Loucy (cell line): Measurements from ENCODE around the gene PLPP7.
"Not testable (repeated sequence)": the region's sequence is repeated elsewhere in the genome, so short reads cannot be mapped to it uniquely, and the experiment has no call there.

Source experiments
- H2AFZ ChIP-seq: fragments of 200-600 bp; sonication (generic); 2 replicates; pipeline ENCODE4 v1.6.0; 2016; ENCODE audit warnings: antibody characterized with exemption, mild to moderate bottlenecking, low read length, moderate library complexity
- H3F3A ChIP-seq: fragments of 200-600 bp; 2 replicates; pipeline ENCODE4 v1.6.0; 2016; ENCODE audit warnings: antibody characterized with exemption, low read depth, mild to moderate bottlenecking
- H3K27me3 ChIP-seq: fragments of 200-600 bp; sonication (generic); 2 replicates; pipeline ENCODE4 v1.6.1; 2014; ENCODE audit warnings: low read length, mild to moderate bottlenecking; ENCODE audit not compliant: insufficient read depth, poor library complexity, severe bottlenecking
- H3K36me3 ChIP-seq: fragments of 200-600 bp; sonication (generic); 2 replicates; pipeline ENCODE4 v1.6.1; 2016; ENCODE audit warnings: low read length; ENCODE audit not compliant: insufficient read depth
- H3K4me1 ChIP-seq: fragments of 200-600 bp; sonication (generic); 2 replicates; pipeline ENCODE4 v1.5.1; 2014; ENCODE audit warnings: low read length, mild to moderate bottlenecking; ENCODE audit not compliant: insufficient read depth, poor library complexity, severe bottlenecking
- H3K4me2 ChIP-seq: fragments of 200-600 bp; sonication (generic); 2 replicates; pipeline ENCODE4 v1.6.0; 2014; ENCODE audit warnings: antibody characterized with exemption, low read length, low read depth, mild to moderate bottlenecking; ENCODE audit not compliant: poor library complexity, severe bottlenecking
- H3K4me3 ChIP-seq: fragments of 200-600 bp; sonication (generic); 2 replicates; pipeline ENCODE4 v1.5.1; 2014; ENCODE audit warnings: low read length, mild to moderate bottlenecking, mixed read lengths; ENCODE audit not compliant: poor library complexity, severe bottlenecking
- H3K79me2 ChIP-seq: fragments of 200-600 bp; sonication (generic); 2 replicates; pipeline ENCODE4 v1.6.1; 2014; ENCODE audit warnings: low read length; ENCODE audit not compliant: insufficient read depth
- H3K9ac ChIP-seq: fragments of 200-600 bp; sonication (generic); 2 replicates; pipeline ENCODE4 v1.6.0; 2014; ENCODE audit warnings: mild to moderate bottlenecking, low read depth, low read length, moderate library complexity; ENCODE audit not compliant: poor library complexity, severe bottlenecking
- H3K9me2 ChIP-seq: fragments of 200-600 bp; sonication (generic); replicated peaks from 2 replicates; pipeline ENCODE4 v1.6.1; 2016; ENCODE audit warnings: low read depth, low read length, mixed read lengths
- H3K9me3 ChIP-seq: fragments of 200-600 bp; sonication (generic); 2 replicates; pipeline ENCODE4 v1.6.1; 2014; ENCODE audit warnings: mild to moderate bottlenecking, antibody characterized with exemption, low read length, low read depth; ENCODE audit not compliant: insufficient read depth
- H4K20me1 ChIP-seq: fragments of 200-600 bp; sonication (generic); 2 replicates; pipeline ENCODE4 v1.6.0; 2014; ENCODE audit warnings: antibody characterized with exemption, low read length, mild to moderate bottlenecking; ENCODE audit not compliant: insufficient read depth, poor library complexity, severe bottlenecking
- CTCF ChIP-seq: fragments of 200-600 bp; sonication (generic); conservative IDR thresholded peaks from 2 replicates; pipeline ENCODE4 v1.5.1; 2014; ENCODE audit warnings: mild to moderate bottlenecking, antibody characterized with exemption, low read length
- EZH2phosphoT487 ChIP-seq: fragments of 200-600 bp; IDR thresholded peaks from 2 replicates; pipeline ENCODE4 v1.6.1; 2018; ENCODE audit warnings: antibody characterized with exemption, mild to moderate bottlenecking, moderate library complexity, borderline replicate concordance

PLPP7 gene

GRCh38 chr9:131324736-131325679 lies 35.5 kb downstream of the PLPP7 start:
- H3K9me2 ChIP-seq, result no peaks in the 10 kb centered on the region
- no peaks in the 10 kb centered on the region for H3K27me3 ChIP-seq
- H3K4me2 ChIP-seq, result no peak overlapping the region
- no peaks in the 10 kb centered on the region for H3K9me3 ChIP-seq
- TF ChIP-seq EZH2phosphoT487 (no peak), CTCF (no peak)
- H3K9ac ChIP-seq, result no peak overlapping the region
- H3K4me3 ChIP-seq, result no peak overlapping the region
- no peaks in the 10 kb centered on the region for H3K79me2 ChIP-seq
- no peak overlapping the region for H2AFZ ChIP-seq
- no peaks in the 10 kb centered on the region for H4K20me1 ChIP-seq
- no peaks in the 10 kb centered on the region for H3K36me3 ChIP-seq
- no peaks in the 10 kb centered on the region for H3F3A ChIP-seq
- H3K4me1 ChIP-seq, result no peaks in the 10 kb centered on the region

GRCh38 chr9:131329241-131329641 lies 39.7 kb downstream of the PLPP7 start:
- H4K20me1 ChIP-seq, result no peaks in the 10 kb centered on the region
- H3K4me1 ChIP-seq, result no peaks in the 10 kb centered on the region
- no peaks in the 10 kb centered on the region for H3F3A ChIP-seq
- H3K79me2 ChIP-seq, result no peaks in the 10 kb centered on the region
- H3K9ac ChIP-seq, result no peak overlapping the region
- H3K4me3 ChIP-seq, result no peak overlapping the region
- no peaks in the 10 kb centered on the region for H3K36me3 ChIP-seq
- no peak for TF ChIP-seq CTCF
- no peak for TF ChIP-seq EZH2phosphoT487
- no peaks in the 10 kb centered on the region for H3K27me3 ChIP-seq
- H3K9me2 ChIP-seq, result no peaks in the 10 kb centered on the region
- no peak overlapping the region for H2AFZ ChIP-seq
- no peaks in the 10 kb centered on the region for H3K9me3 ChIP-seq
- no peak overlapping the region for H3K4me2 ChIP-seq

- Histone ChIP-seq H3K9ac (no peak overlapping the region), H3K27me3 (no peaks in the 10 kb centered on the region), H3K79me2 (no peaks in the 10 kb centered on the region), H3K36me3 (no peaks in the 10 kb centered on the region), H3K9me2 (no peaks in the 10 kb centered on the region), H3K4me3 (no peak overlapping the region), H4K20me1 (no peaks in the 10 kb centered on the region), H3K4me2 (no peak overlapping the region), H3F3A (no peaks in the 10 kb centered on the region), H2AFZ (no peak overlapping the region), H3K9me3 (no peaks in the 10 kb centered on the region), H3K4me1 (no peaks in the 10 kb centered on the region)
- TF ChIP-seq EZH2phosphoT487 (no peak), CTCF (no peak)
These were observed 41.5 kb downstream of the PLPP7 start for GRCh38 chr9:131330814-131331600.

GRCh38 chr9:131331996-131332395 lies 42.5 kb downstream of the PLPP7 start:
- H3K4me3 ChIP-seq, H4K20me1 ChIP-seq, H3K36me3 ChIP-seq, H3K9ac ChIP-seq, H3K79me2 ChIP-seq, H3K4me1 ChIP-seq, H3K27me3 ChIP-seq, H3K9me3 ChIP-seq, H3K4me2 ChIP-seq, H3F3A ChIP-seq, H2AFZ ChIP-seq, H3K9me2 ChIP-seq: not testable (repeated sequence)
